SU-DHL-6 (cell line): ENCODE measurements around the gene TMEM235.

Experiments
- EZH2phosphoT487 ChIP-seq: fragments of 200-600 bp; sonication (generic), shearing (Covaris generic); conservative IDR thresholded peaks from 2 replicates; pipeline ENCODE4 v1.6.1; 2018; ENCODE audit warnings: mild to moderate bottlenecking, antibody characterized with exemption, low read length, moderate library complexity, mixed read lengths
- TF ChIP-seq, protein P1 (sequence below): fragments of 200-600 bp; sonication (generic); IDR thresholded peaks from one replicate; pipeline ENCODE4 v1.5.1; 2017; ENCODE audit warnings: antibody characterized with exemption, mild to moderate bottlenecking, low read length, moderate library complexity; ENCODE audit not compliant: insufficient read depth, poor library complexity, severe bottlenecking

DNA sequence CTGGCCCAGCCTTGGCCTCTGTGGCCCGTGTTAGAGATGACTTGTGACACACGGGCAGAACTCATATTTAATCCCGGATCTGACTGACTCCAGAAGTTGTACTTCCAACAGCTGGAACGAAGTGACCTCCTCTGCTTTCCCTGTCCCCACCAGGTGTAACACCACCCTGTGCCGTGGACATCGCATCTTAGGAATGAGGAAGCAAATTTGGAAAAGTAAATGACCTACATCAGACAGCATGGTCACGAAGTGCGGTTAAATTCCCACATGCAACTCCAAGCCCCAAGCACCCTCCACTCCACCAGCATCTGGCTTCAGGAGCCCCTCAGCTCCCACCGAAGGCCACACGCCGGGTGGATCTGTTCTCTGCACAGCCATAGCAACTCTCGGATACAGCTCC is 47.5 kb upstream of the TMEM235 start:
- TF ChIP-seq, protein P1, sequence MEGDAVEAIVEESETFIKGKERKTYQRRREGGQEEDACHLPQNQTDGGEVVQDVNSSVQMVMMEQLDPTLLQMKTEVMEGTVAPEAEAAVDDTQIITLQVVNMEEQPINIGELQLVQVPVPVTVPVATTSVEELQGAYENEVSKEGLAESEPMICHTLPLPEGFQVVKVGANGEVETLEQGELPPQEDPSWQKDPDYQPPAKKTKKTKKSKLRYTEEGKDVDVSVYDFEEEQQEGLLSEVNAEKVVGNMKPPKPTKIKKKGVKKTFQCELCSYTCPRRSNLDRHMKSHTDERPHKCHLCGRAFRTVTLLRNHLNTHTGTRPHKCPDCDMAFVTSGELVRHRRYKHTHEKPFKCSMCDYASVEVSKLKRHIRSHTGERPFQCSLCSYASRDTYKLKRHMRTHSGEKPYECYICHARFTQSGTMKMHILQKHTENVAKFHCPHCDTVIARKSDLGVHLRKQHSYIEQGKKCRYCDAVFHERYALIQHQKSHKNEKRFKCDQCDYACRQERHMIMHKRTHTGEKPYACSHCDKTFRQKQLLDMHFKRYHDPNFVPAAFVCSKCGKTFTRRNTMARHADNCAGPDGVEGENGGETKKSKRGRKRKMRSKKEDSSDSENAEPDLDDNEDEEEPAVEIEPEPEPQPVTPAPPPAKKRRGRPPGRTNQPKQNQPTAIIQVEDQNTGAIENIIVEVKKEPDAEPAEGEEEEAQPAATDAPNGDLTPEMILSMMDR: no peak
- no peak for TF ChIP-seq EZH2phosphoT487
